ENCODE data around the gene SDK2.

SDK2 gene

DNA sequence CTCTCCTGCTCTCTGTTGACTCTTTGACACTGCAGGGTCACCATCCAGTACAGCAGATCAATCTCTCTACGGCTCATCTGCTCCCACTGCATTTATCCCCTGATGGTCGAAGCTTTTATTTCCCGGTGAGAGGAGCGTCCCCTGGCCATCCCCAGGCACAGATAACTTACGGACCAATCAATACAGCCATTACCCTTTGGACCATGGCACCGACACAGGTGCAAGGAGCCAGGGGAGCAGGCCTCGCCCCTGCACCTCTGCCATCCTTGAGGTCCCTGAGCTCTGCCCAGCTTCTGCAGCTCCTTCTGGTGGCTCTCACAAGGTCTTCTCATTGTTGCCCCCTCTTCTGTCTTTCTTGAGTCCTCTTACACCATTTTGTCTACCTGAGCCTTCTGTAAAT, 115.6 kb downstream of the SDK2 start:
- ChIA-PET POLR2A (no interaction called here), CTCF (no interaction called here)
- DNase-seq (ENCODE audit: extremely low spot score), result no peak

DNA sequence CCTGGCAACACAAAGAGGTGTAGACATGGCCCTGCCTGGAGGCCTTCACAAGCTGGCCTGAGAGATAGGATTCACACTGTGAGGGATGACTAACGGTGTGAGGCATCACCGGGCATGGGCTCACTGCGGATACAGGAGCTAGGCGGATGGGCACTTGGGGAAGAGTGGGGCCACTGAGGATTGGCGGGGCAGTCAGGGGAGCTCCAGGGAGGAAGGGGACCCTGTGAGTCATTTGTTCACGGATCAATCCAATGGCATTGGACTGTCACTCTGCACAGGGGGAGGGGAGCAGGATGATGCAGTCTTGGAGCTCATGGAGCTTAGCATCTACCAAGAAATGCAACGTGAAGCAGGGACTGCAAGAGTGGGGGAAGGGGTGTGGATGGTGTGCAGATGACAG, 117.3 kb downstream of the SDK2 start:
- CTCF ChIA-PET, result no interaction called here
- no peak for DNase-seq (ENCODE audit: extremely low spot score)
- TF ChIP-seq CTBP1 (IDR thresholded peaks at IDR 0.05; ENCODE audit: borderline replicate concordance) (no peak), ZNF384 (IDR thresholded peaks at IDR 0.05) (no peak), HDGF (IDR thresholded peaks at IDR 0.05; ENCODE audit: borderline replicate concordance) (no peak), FOXM1 (IDR thresholded peaks at IDR 0.05; ENCODE audit: borderline replicate concordance) (no peak)
- POLR2A ChIA-PET, result no interaction called here

More for the DNA sequence above, 115.6 kb downstream of the SDK2 start:
- TF ChIP-seq ARNT (IDR thresholded peaks at IDR 0.05) (no peak), NFRKB (IDR thresholded peaks at IDR 0.05) (no peak), L3MBTL2 (conservative IDR thresholded peaks at IDR 0.05) (no peak), SP1 (IDR thresholded peaks at IDR 0.05) (no peak), FOXK2 (IDR thresholded peaks at IDR 0.05) (no peak), CTBP1 (IDR thresholded peaks at IDR 0.05; ENCODE audit: borderline replicate concordance) (no peak), LEF1 (IDR thresholded peaks at IDR 0.05; ENCODE audit: borderline replicate concordance) (no peak), TARDBP (IDR thresholded peaks at IDR 0.05) (no peak), SUZ12 (IDR thresholded peaks at IDR 0.05) (no peak), BHLHE40 (IDR thresholded peaks at IDR 0.05; ENCODE audit: borderline replicate concordance) (no peak), ZNF384 (IDR thresholded peaks at IDR 0.05) (no peak), FOXM1 (IDR thresholded peaks at IDR 0.05; ENCODE audit: borderline replicate concordance) (no peak), HDGF (IDR thresholded peaks at IDR 0.05; ENCODE audit: borderline replicate concordance) (no peak), ELF4 (IDR thresholded peaks at IDR 0.05) (no peak), FOXA1 (IDR thresholded peaks at IDR 0.05) (no peak)
- TF ChIP-seq, protein P1, sequence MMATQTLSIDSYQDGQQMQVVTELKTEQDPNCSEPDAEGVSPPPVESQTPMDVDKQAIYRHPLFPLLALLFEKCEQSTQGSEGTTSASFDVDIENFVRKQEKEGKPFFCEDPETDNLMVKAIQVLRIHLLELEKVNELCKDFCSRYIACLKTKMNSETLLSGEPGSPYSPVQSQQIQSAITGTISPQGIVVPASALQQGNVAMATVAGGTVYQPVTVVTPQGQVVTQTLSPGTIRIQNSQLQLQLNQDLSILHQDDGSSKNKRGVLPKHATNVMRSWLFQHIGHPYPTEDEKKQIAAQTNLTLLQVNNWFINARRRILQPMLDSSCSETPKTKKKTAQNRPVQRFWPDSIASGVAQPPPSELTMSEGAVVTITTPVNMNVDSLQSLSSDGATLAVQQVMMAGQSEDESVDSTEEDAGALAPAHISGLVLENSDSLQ (IDR thresholded peaks at IDR 0.05), result no peak

DNA sequence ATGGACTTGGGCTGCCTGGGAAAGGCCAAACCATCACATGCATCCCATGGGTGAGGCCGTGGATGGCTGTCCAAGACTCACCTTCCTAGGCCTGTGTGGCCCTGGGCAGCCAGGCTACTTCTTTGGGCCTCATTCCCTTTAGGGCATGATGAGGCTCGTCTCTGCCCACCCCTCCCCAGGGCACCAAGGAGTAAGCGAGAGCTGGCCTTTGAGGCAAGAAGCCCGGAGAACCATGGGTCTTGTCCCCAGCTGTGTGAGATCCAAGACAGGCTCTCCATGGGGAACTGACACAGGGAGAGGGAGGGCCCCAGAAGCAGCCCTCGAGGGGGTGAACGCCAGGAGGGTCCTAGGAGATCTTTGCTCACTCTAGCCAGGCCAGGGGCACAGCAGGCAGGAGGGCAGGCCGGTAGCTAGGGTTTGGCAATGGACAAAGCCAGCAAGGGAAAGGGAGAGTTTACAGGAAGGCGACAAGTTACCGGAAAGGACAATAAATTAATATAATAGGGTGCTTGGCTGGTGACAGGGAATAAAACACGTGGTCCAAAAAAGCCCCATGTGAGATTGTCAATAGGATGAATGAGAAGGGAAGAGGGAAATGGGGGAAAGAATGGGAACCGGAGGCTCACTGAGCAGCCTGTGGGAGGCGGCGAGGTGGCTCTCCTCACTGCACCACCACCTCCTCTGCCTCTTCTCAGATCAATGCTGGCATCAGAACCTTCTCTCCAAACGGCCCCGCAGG, 119.1 kb downstream of the SDK2 start:
- no peak for TF ChIP-seq LEF1 (IDR thresholded peaks at IDR 0.05; ENCODE audit: borderline replicate concordance)
- TF ChIP-seq HDGF (IDR thresholded peaks at IDR 0.05; ENCODE audit: borderline replicate concordance), result no peak
- no peak for TF ChIP-seq ZNF384 (IDR thresholded peaks at IDR 0.05)
- POLR2A ChIA-PET, result no interaction called here
- CTCF ChIA-PET, result no interaction called here
- DNase-seq (ENCODE audit: extremely low spot score), result no peak

DNA sequence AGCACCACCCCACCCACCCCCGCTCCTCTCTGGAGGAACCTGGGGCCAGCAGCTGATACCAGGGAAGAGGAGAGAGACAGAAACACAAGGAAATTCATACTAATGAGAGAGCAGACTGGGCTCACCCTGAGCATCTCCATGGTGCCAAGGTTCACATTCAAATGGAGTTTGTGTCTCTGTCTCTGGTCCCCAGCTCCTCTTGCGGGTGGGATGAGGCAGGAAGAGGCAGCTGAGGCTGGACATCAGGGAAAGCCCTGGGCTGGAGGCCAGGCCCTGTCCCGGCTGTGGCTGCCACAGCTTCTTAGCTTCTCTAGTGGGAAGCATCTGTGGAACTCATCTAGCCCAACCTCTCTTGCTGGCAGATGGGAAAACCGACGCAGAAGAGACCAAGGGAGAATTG, 121.5 kb downstream of the SDK2 start:
- ChIA-PET POLR2A (interaction anchor here (0.8 kb wide), 1 partner anchor 15 kb away, joined by 3 read pairs; no protein-coding TSS in a partner anchor), CTCF (interaction anchor here (1.0 kb wide), 1 partner anchor 9 kb away, joined by 3 read pairs; no protein-coding TSS in a partner anchor)
- no peak for TF ChIP-seq BHLHE40 (IDR thresholded peaks at IDR 0.05; ENCODE audit: borderline replicate concordance)
- TF ChIP-seq ARNT (IDR thresholded peaks at IDR 0.05), result no peak
- no peak for TF ChIP-seq CTBP1 (IDR thresholded peaks at IDR 0.05; ENCODE audit: borderline replicate concordance)
- TF ChIP-seq FOXK2 (IDR thresholded peaks at IDR 0.05), result no peak
- no peak for TF ChIP-seq ELF4 (IDR thresholded peaks at IDR 0.05)
- TF ChIP-seq HDGF (IDR thresholded peaks at IDR 0.05; ENCODE audit: borderline replicate concordance), result no peak
- no peak for TF ChIP-seq L3MBTL2 (conservative IDR thresholded peaks at IDR 0.05)
- no peak for TF ChIP-seq LEF1 (IDR thresholded peaks at IDR 0.05; ENCODE audit: borderline replicate concordance)
- TF ChIP-seq, protein P1 (IDR thresholded peaks at IDR 0.05), result no peak
- no peak for TF ChIP-seq ZNF384 (IDR thresholded peaks at IDR 0.05)
- TF ChIP-seq FOXM1 (IDR thresholded peaks at IDR 0.05; ENCODE audit: borderline replicate concordance), result no peak
- no peak for TF ChIP-seq FOXA1 (IDR thresholded peaks at IDR 0.05)
- TF ChIP-seq SP1 (IDR thresholded peaks at IDR 0.05), result no peak
- no peak for TF ChIP-seq NFRKB (IDR thresholded peaks at IDR 0.05)

DNA sequence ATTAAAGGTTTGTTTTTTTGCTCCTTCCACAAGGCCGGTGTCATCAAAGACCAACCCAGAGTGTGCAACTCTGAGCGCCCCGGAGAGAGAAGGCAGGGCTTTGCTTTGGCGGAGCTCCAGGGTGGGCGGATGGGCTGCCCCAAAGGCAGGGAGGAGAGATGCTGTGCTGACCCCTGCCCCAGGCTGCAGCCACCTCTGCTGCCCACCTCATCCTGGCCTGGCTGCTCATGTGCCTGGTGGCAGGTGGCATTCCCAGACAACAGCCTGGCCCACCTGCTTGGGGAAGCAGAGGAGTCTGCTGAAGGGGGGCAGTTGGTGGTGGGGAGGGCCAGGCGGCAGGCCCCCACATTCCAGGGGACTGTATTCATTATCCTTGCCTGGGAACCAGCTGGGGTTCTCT, 122.1 kb downstream of the SDK2 start:
- no peak for TF ChIP-seq L3MBTL2 (conservative IDR thresholded peaks at IDR 0.05)
- TF ChIP-seq, protein P1 (IDR thresholded peaks at IDR 0.05), result no peak
- no peak for TF ChIP-seq LEF1 (IDR thresholded peaks at IDR 0.05; ENCODE audit: borderline replicate concordance)
- TF ChIP-seq HDGF (IDR thresholded peaks at IDR 0.05; ENCODE audit: borderline replicate concordance), result no peak
- no peak for TF ChIP-seq BHLHE40 (IDR thresholded peaks at IDR 0.05; ENCODE audit: borderline replicate concordance)
- no peak for TF ChIP-seq ZNF384 (IDR thresholded peaks at IDR 0.05)
- TF ChIP-seq SP1 (IDR thresholded peaks at IDR 0.05), result no peak
- no peak for TF ChIP-seq SUZ12 (IDR thresholded peaks at IDR 0.05)
- no peak for TF ChIP-seq TARDBP (IDR thresholded peaks at IDR 0.05)
- no peak for TF ChIP-seq FOXA1 (IDR thresholded peaks at IDR 0.05)
- TF ChIP-seq ELF4 (IDR thresholded peaks at IDR 0.05), result no peak
- TF ChIP-seq ARNT (IDR thresholded peaks at IDR 0.05), result no peak
- no peak for TF ChIP-seq FOXM1 (IDR thresholded peaks at IDR 0.05; ENCODE audit: borderline replicate concordance)
- no peak for TF ChIP-seq NFRKB (IDR thresholded peaks at IDR 0.05)
- CTCF ChIA-PET, result no interaction called here
- POLR2A ChIA-PET, result no interaction called here
- no peak for DNase-seq (ENCODE audit: extremely low spot score)

More for the DNA sequence above, 121.5 kb downstream of the SDK2 start:
- no peak for DNase-seq (ENCODE audit: extremely low spot score)

DNA sequence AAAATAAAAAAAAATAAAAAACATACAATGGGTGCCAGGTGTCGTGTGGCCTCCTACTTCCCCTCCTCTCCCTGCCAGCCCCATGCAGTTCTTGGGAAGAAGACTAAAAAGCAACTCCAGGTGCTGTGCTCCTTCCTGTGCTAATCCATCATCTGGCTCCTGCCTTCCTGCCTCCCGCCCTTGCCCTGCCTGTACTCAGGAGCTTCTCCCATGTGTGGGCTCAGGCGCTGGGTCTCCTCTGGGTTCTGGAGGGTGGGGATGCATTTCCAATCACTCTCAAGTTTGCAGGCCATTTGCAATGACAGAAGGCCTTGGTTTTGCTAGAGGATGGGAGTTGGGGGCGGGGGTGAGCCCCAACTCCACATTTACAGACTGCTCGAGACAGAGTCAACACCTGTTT, 122.9 kb downstream of the SDK2 start:
- ChIA-PET CTCF (no interaction called here), POLR2A (no interaction called here)
- TF ChIP-seq LEF1 (IDR thresholded peaks at IDR 0.05; ENCODE audit: borderline replicate concordance) (no peak), CTBP1 (IDR thresholded peaks at IDR 0.05; ENCODE audit: borderline replicate concordance) (no peak), SUZ12 (IDR thresholded peaks at IDR 0.05) (no peak), NFRKB (IDR thresholded peaks at IDR 0.05) (no peak), FOXM1 (IDR thresholded peaks at IDR 0.05; ENCODE audit: borderline replicate concordance) (no peak), ZNF384 (IDR thresholded peaks at IDR 0.05) (no peak)
- no peak for DNase-seq (ENCODE audit: extremely low spot score)
